ES-I3 (cell line): Measurements from ENCODE around the gene MMAB.
"Not testable (repeated sequence)": the region's sequence is repeated elsewhere in the genome, so short reads cannot be mapped to it uniquely, and the experiment has no call there.

Source experiments
- H3K36me3 ChIP-seq: 2 replicates; pipeline ENCODE4 v1.6.1; 2013; ENCODE audit warnings: mild to moderate bottlenecking, low read length, control low read depth, moderate library complexity; ENCODE audit not compliant: insufficient read depth
- H3K4me1 ChIP-seq: 2 replicates; pipeline ENCODE4 v1.6.1; 2013; ENCODE audit warnings: mild to moderate bottlenecking, control low read depth, low read length; ENCODE audit not compliant: insufficient read depth
- H3K9ac ChIP-seq: 2 replicates; pipeline ENCODE4 v1.6.1; 2013; ENCODE audit warnings: low read depth, mild to moderate bottlenecking, low read length, moderate library complexity
- H3K9me3 ChIP-seq: 2 replicates; pipeline ENCODE4 v1.6.1; 2013; ENCODE audit warnings: mild to moderate bottlenecking, low read length, moderate library complexity; ENCODE audit not compliant: control insufficient read depth, insufficient read depth

The MMAB gene

GRCh38 chr12:109608793-109609192 is 35.5 kb upstream of the MMAB start:
- H3K36me3 ChIP-seq = no peaks in the 10 kb centered on the region
- H3K9ac ChIP-seq = no peak overlapping the region
- no peaks in the 10 kb centered on the region for H3K9me3 ChIP-seq

GRCh38 chr12:109608270-109608669 is 35.0 kb upstream of the MMAB start:
- 0 out of 2 replicates have a peak, but pooled peaks cover under 1% of the 10 kb centered on the region for H3K4me1 ChIP-seq
- H3K9ac ChIP-seq = no peak overlapping the region
- H3K36me3 ChIP-seq = no peaks in the 10 kb centered on the region
- no peaks in the 10 kb centered on the region for H3K9me3 ChIP-seq

More at GRCh38 chr12:109608793-109609192, 35.5 kb upstream of the MMAB start:
- 0 out of 2 replicates have a peak, but pooled peaks cover 3% of the 10 kb centered on the region for H3K4me1 ChIP-seq

- Histone ChIP-seq H3K4me1 (no peaks in the 10 kb centered on the region), H3K9ac (no peak overlapping the region), H3K9me3 (no peaks in the 10 kb centered on the region), H3K36me3 (no peaks in the 10 kb centered on the region)
Measured at GRCh38 chr12:109607618-109608017, 34.3 kb upstream of the MMAB start.

GRCh38 chr12:109606320-109607028 is 33.2 kb upstream of the MMAB start:
- Histone ChIP-seq H3K9ac (no peak overlapping the region), H3K36me3 (no peaks in the 10 kb centered on the region), H3K4me1 (no peaks in the 10 kb centered on the region), H3K9me3 (no peaks in the 10 kb centered on the region)

- Histone ChIP-seq H3K9me3 (no peaks in the 10 kb centered on the region), H3K9ac (no peak overlapping the region), H3K4me1 (no peaks in the 10 kb centered on the region), H3K36me3 (no peaks in the 10 kb centered on the region)
Measured at GRCh38 chr12:109605599-109606228, 32.4 kb upstream of the MMAB start.

GRCh38 chr12:109605016-109605415 is 31.7 kb upstream of the MMAB start:
- H3K4me1 ChIP-seq = no peaks in the 10 kb centered on the region
- H3K9ac ChIP-seq = no peak overlapping the region
- no peaks in the 10 kb centered on the region for H3K9me3 ChIP-seq
- no peaks in the 10 kb centered on the region for H3K36me3 ChIP-seq

- H3K36me3 ChIP-seq = no peaks in the 10 kb centered on the region
- no peaks in the 10 kb centered on the region for H3K4me1 ChIP-seq
- no peaks in the 10 kb centered on the region for H3K9me3 ChIP-seq
- H3K9ac ChIP-seq = no peak overlapping the region
Measured at GRCh38 chr12:109604132-109604585, 30.9 kb upstream of the MMAB start.

- not testable (repeated sequence) for H3K9ac ChIP-seq, H3K4me1 ChIP-seq, H3K9me3 ChIP-seq, H3K36me3 ChIP-seq
Measured at GRCh38 chr12:109602132-109602531, 28.8 kb upstream of the MMAB start.

- H3K9me3 ChIP-seq = no peaks in the 10 kb centered on the region
- no peak overlapping the region for H3K9ac ChIP-seq
- peaks cover 9% of the 10 kb centered on the region; the same call in 1 of the 2 replicates for H3K4me1 ChIP-seq
- H3K36me3 ChIP-seq = no peaks in the 10 kb centered on the region
Measured at GRCh38 chr12:109601557-109601956, 28.3 kb upstream of the MMAB start.

- Histone ChIP-seq H3K36me3 (no peaks in the 10 kb centered on the region), H3K9ac (no peak overlapping the region), H3K4me1 (peaks cover 9% of the 10 kb centered on the region; the same call in 1 of the 2 replicates), H3K9me3 (no peaks in the 10 kb centered on the region)
Measured at GRCh38 chr12:109600995-109601394, 27.7 kb upstream of the MMAB start.

GRCh38 chr12:109600481-109600880 is 27.2 kb upstream of the MMAB start:
- Histone ChIP-seq H3K36me3 (no peaks in the 10 kb centered on the region), H3K9ac (no peak overlapping the region), H3K4me1 (peaks cover 9% of the 10 kb centered on the region; the same call in 1 of the 2 replicates), H3K9me3 (no peaks in the 10 kb centered on the region)

- H3K36me3 ChIP-seq = no peaks in the 10 kb centered on the region
- peaks cover 9% of the 10 kb centered on the region; the same call in 1 of the 2 replicates for H3K4me1 ChIP-seq
- H3K9me3 ChIP-seq = no peaks in the 10 kb centered on the region
- H3K9ac ChIP-seq = no peak overlapping the region
Measured at GRCh38 chr12:109599087-109599486, 25.8 kb upstream of the MMAB start.

GRCh38 chr12:109598428-109598854 is 25.1 kb upstream of the MMAB start:
- Histone ChIP-seq H3K36me3 (no peaks in the 10 kb centered on the region), H3K4me1 (peaks cover 9% of the 10 kb centered on the region; the same call in 1 of the 2 replicates), H3K9ac (no peak overlapping the region), H3K9me3 (no peaks in the 10 kb centered on the region)

- Histone ChIP-seq H3K36me3 (no peaks in the 10 kb centered on the region), H3K9ac (no peak overlapping the region), H3K9me3 (no peaks in the 10 kb centered on the region), H3K4me1 (peaks cover 9% of the 10 kb centered on the region; the same call in 1 of the 2 replicates)
Measured at GRCh38 chr12:109597795-109598427, 24.6 kb upstream of the MMAB start.
